Panc1 (cell line): ENCODE measurements around the gene KLF11.

Source experiments
- CTCF ChIP-seq: fragments of 450-650 bp; IDR thresholded peaks from 2 replicates; pipeline ENCODE4 v1.5.1; 2017; ENCODE audit warnings: mild to moderate bottlenecking
- POLR2AphosphoS5 ChIP-seq: IDR thresholded peaks from 2 replicates; pipeline ENCODE4 v1.6.1; 2012; ENCODE audit warnings: mild to moderate bottlenecking, low read depth, low read length, moderate library complexity
- TCF7L2 ChIP-seq: IDR thresholded peaks from 2 replicates; pipeline ENCODE4 v1.6.1; 2011; ENCODE audit warnings: mild to moderate bottlenecking, low read depth, low read length, inconsistent platforms

- TF ChIP-seq POLR2AphosphoS5 (no peak), CTCF (no peak), TCF7L2 (no peak)
Observed at GRCh38 chr2:9994462-9994861, 48.9 kb upstream of the KLF11 start.
